Endothelial cell of umbilical vein (primary cell): ENCODE data around the gene ZBTB7B. TPM values are rescaled to one million over a fixed set of nuclear protein-coding genes. Genes with fewer than 3 reads are reported as not detected.

Experiments
- BruUV-seq: library from RNA; stranded (reverse); fragments of 400-500 nt; replicated peaks from 2 replicates; lab custom pipeline; 2021; lab: Mats Ljungman, UMichigan
- CTCF ChIA-PET: fragments of 300-600, 350-600 bp; sonication (Branson Sonifier 250); formaldehyde crosslinking; loops from one replicate; lab custom pipeline; 2021; ENCODE audit warnings: antibody characterized with exemption, inconsistent platforms; lab: Charles Lee
- POLR2A ChIA-PET: fragments of 300-600, 350-600 bp; sonication (Branson Sonifier 250); formaldehyde crosslinking; loops from one replicate; lab custom pipeline; 2021; ENCODE audit warnings: antibody characterized with exemption, inconsistent platforms; lab: Charles Lee
- DNase-seq: peaks from one replicate; pipeline ENCODE4 v3.0.0-alpha.2; 2011; ENCODE audit warnings: low read depth, low spot score
- FAIRE-seq: peaks from 2 replicates; lab custom pipeline; 2011; peaks lifted over from hg19 to GRCh38; lab: Jason Lieb, UNC
- H2AFZ ChIP-seq: 2 replicates; pipeline ENCODE4 v1.6.0; 2012; ENCODE audit warnings: low read depth, low read length, control low read depth, inconsistent platforms
- H3K27ac ChIP-seq: 2 replicates; pipeline ENCODE4 v1.5.1; 2011; ENCODE audit warnings: low read depth, mild to moderate bottlenecking, control low read depth, low read length, moderate library complexity; ENCODE audit not compliant: insufficient read depth
- H3K27me3 ChIP-seq, 2 experiments: 2 replicates each; pipeline versions ENCODE4 v1.6.0 to v1.6.1; 2011; ENCODE audit warnings: low read length in 2 of 2, mixed read lengths in 1 of 2; ENCODE audit not compliant: control insufficient read depth in 2 of 2, insufficient read depth in 2 of 2
- H3K36me3 ChIP-seq, 2 experiments: 2 replicates in 1 of 2; 3 replicates in 1 of 2; pipeline ENCODE4 v1.5.1; 2011; ENCODE audit warnings: low read length in 2 of 2, mild to moderate bottlenecking in 1 of 2, moderate library complexity in 1 of 2; ENCODE audit not compliant: control insufficient read depth in 2 of 2, insufficient read depth in 2 of 2; ENCODE audit errors: extremely low read depth in 1 of 2
- H3K4me1 ChIP-seq: 3 replicates; pipeline ENCODE4 v1.5.1; 2011; ENCODE audit warnings: mild to moderate bottlenecking, low read length; ENCODE audit not compliant: control insufficient read depth, insufficient read depth; ENCODE audit errors: extremely low read depth
- H3K4me2 ChIP-seq: 2 replicates; pipeline ENCODE4 v1.6.1; 2011; ENCODE audit warnings: low read length, control low read depth, mixed read lengths; ENCODE audit not compliant: insufficient read depth
- H3K4me3 ChIP-seq, 3 experiments: fragments of 200-600 bp in 1 of 3; sonication (generic), shearing (Covaris generic) in 1 of 3; replicated peaks in 1 of 3; 2 replicates each; pipeline ENCODE4 v1.5.1; 2011 to 2016; ENCODE audit warnings: control low read depth in 3 of 3, low read length in 3 of 3, mild to moderate bottlenecking in 2 of 3, inconsistent platforms in 1 of 3, low read depth in 1 of 3, moderate library complexity in 1 of 3; ENCODE audit not compliant: insufficient read depth in 1 of 3
- H3K79me2 ChIP-seq: 2 replicates; pipeline ENCODE4 v1.6.0; 2012; ENCODE audit warnings: low read length, inconsistent platforms; ENCODE audit not compliant: control insufficient read depth, insufficient read depth
- H3K9ac ChIP-seq: replicated peaks from 2 replicates; pipeline ENCODE3; 2011; ENCODE audit warnings: low read length, control low read depth; ENCODE audit not compliant: insufficient read depth; ENCODE audit errors: extremely low read depth
- H3K9me1 ChIP-seq: replicated peaks from 3 replicates; pipeline ENCODE4 v1.6.0; 2011; ENCODE audit warnings: mild to moderate bottlenecking, low read length; ENCODE audit not compliant: control insufficient read depth, insufficient read depth; ENCODE audit errors: extremely low read depth
- H3K9me3 ChIP-seq: replicated peaks from 2 replicates; pipeline ENCODE4 v1.5.1; 2012; ENCODE audit warnings: low read length, inconsistent platforms; ENCODE audit not compliant: control insufficient read depth, insufficient read depth
- H4K20me1 ChIP-seq: replicated peaks from 2 replicates; pipeline ENCODE3; 2011; ENCODE audit warnings: mild to moderate bottlenecking, low read length; ENCODE audit not compliant: control insufficient read depth, insufficient read depth; ENCODE audit errors: extremely low read depth
- EZH2 ChIP-seq: IDR thresholded peaks from 2 replicates; pipeline ENCODE4 v1.6.1; 2012; ENCODE audit warnings: borderline replicate concordance, low read depth, mild to moderate bottlenecking, moderate library complexity, low read length, inconsistent platforms; ENCODE audit not compliant: severe bottlenecking
- FOS ChIP-seq: IDR thresholded peaks from 2 replicates; pipeline ENCODE4 v1.6.1; 2011; ENCODE audit warnings: mild to moderate bottlenecking, low read length, moderate library complexity, borderline replicate concordance; ENCODE audit not compliant: insufficient read depth
- GATA2 ChIP-seq: IDR thresholded peaks from 2 replicates; pipeline ENCODE4 v1.7.0; 2011; ENCODE audit warnings: low read depth, mild to moderate bottlenecking, moderate library complexity, mixed read lengths, low read length; ENCODE audit not compliant: insufficient read length, insufficient read depth
- JUN ChIP-seq: IDR thresholded peaks from 2 replicates; pipeline ENCODE4 v1.6.1; 2011; ENCODE audit warnings: borderline replicate concordance, low read depth; ENCODE audit not compliant: insufficient read length, insufficient read depth
- MAX ChIP-seq: IDR thresholded peaks from 2 replicates; pipeline ENCODE4 v1.6.1; 2011; ENCODE audit not compliant: insufficient read depth, insufficient read length
- MYC ChIP-seq: IDR thresholded peaks from one replicate; pipeline ENCODE4 v1.6.1; 2011; ENCODE audit warnings: mild to moderate bottlenecking, low read depth, low read length
- POLR2A ChIP-seq: IDR thresholded peaks from 2 replicates; pipeline ENCODE4 v1.6.1; 2012; ENCODE audit warnings: low read depth, mild to moderate bottlenecking, control low read depth, low read length
- POLR2AphosphoS5 ChIP-seq: IDR thresholded peaks from 2 replicates; pipeline ENCODE4 v1.6.1; 2012; ENCODE audit warnings: low read depth, mild to moderate bottlenecking, control low read depth, low read length, moderate library complexity; ENCODE audit not compliant: insufficient read depth
- dilution Hi-C: fragments of 300-500 bp; cut with MboI; formaldehyde crosslinking; loops from one replicate; pipeline ENCODE4 v1.15.0; 2019; ENCODE audit warnings: low sequenced_read_pairs; ENCODE audit not compliant: extremely low pct_ligation_motif_present
- intact Hi-C: fragments of 100-400 bp; cut with micrococcal nuclease; formaldehyde crosslinking; loops from one replicate; pipeline ENCODE4 v1.10.0; 2022
- polyA plus RNA-seq, 4 experiments: library from polyadenylated mRNA; depleted of rRNA in 3 of 4; stranded (reverse) in 3 of 4; unstranded in 1 of 4; fragments of >200 nt; gene quantifications; 2 replicates each; pipeline versions ENCODE4 v1.2.1 to v1.2.3, GENCODE V29; 2011 to 2012; ENCODE audit warnings: missing spikeins in 1 of 4
- total RNA-seq: library from RNA; stranded (reverse); gene quantifications from 2 replicates; pipeline ENCODE4 v1.2.3, GENCODE V29; 2021
- TF ChIP-seq, protein P1 (sequence below), 2 donors: IDR thresholded peaks; 1 replicate in 1 of 2; 2 replicates in 1 of 2; pipeline ENCODE4 v1.5.1; 2011; ENCODE audit warnings: low read length in 2 of 2, mild to moderate bottlenecking in 2 of 2, moderate library complexity in 2 of 2, control low read depth in 1 of 2, inconsistent platforms in 1 of 2, low read depth in 1 of 2; ENCODE audit not compliant: insufficient read depth in 1 of 2; ENCODE audit errors: extremely low read depth in 1 of 2

ZBTB7B gene
- total and polyA plus RNA-seq, 2 donors (not counting 3 experiments of a cell fraction or from before 2014, with no cell fraction given): 20.0 to 26.2 TPM

DNA sequence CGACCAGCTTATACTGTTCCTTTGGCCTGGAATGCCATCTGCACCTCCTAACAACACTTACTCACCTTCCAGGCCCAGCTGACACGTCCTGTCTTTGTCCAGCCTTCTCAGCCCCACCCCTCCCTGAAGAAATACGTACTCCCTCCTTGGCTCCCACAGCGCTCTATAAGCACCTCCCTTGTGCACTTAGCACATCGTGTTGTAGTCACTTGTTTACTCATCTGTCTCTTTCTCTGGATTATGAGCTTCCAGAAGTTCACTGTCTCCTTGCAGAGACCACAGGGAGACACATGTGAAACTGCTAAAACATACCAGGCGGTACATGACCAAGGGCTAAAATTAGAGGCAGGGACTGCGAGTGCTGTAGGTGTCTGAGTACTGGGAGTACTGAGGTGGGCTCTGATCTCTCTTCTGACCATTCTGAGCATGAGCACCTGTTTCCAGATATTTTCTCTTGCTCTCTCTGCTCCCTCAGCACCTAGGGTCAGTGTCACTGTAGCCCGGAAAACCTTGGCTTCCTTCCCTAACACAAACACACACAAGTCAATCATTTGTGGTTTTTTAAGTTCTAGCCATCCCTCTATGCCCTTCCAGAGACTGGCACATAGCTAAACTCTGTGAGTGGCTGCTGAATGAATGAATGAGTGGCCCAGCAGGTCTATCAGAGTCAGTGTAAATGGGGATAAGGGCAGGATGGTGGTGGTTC is 36.2 kb downstream of the ZBTB7B start:
- peaks cover 0 to 5% of the 10 kb centered on the region in 2 experiments for H3K27me3 ChIP-seq
- no peaks in the 10 kb centered on the region for H3K79me2 ChIP-seq
- dilution Hi-C loops (no loop called here), intact Hi-C loops (no loop called here)
- H3K36me3 ChIP-seq: no peaks in the 10 kb centered on the region
- CTCF ChIA-PET: interaction anchor here (1.1 to 3.2 kb wide), 3 partner anchors 12 to 25 kb away, joined by 4 to 20 read pairs (median 6); partner anchors contain the start of gene ADAM15
- no peak overlapping the region for H3K4me2 ChIP-seq
- peak; percentile 24 for FAIRE-seq
- no TSS peak for BruUV-seq
- H3K9me1 ChIP-seq: no peaks in the 10 kb centered on the region
- TF ChIP-seq MYC (no peak), FOS (no peak), GATA2 (no peak), MAX (no peak), POLR2A (no peak), JUN (no peak), POLR2AphosphoS5 (no peak), EZH2 (no peak)
- TF ChIP-seq, protein P1, sequence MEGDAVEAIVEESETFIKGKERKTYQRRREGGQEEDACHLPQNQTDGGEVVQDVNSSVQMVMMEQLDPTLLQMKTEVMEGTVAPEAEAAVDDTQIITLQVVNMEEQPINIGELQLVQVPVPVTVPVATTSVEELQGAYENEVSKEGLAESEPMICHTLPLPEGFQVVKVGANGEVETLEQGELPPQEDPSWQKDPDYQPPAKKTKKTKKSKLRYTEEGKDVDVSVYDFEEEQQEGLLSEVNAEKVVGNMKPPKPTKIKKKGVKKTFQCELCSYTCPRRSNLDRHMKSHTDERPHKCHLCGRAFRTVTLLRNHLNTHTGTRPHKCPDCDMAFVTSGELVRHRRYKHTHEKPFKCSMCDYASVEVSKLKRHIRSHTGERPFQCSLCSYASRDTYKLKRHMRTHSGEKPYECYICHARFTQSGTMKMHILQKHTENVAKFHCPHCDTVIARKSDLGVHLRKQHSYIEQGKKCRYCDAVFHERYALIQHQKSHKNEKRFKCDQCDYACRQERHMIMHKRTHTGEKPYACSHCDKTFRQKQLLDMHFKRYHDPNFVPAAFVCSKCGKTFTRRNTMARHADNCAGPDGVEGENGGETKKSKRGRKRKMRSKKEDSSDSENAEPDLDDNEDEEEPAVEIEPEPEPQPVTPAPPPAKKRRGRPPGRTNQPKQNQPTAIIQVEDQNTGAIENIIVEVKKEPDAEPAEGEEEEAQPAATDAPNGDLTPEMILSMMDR (IDR thresholded peaks at IDR 0.05; ENCODE audit: extremely low read depth in 1 of 2, insufficient read depth in 1 of 2, low read depth in 1 of 2, low read length in 2 of 2): no peak
- no peak overlapping the region for H3K9ac ChIP-seq
- no peak for DNase-seq
- POLR2A ChIA-PET: no interaction called here
- no peak overlapping the region for H3K27ac ChIP-seq
- no peaks in the 10 kb centered on the region for H4K20me1 ChIP-seq
- H3K4me1 ChIP-seq: peaks cover 4% of the 10 kb centered on the region
- no peak overlapping the region for H3K4me3 ChIP-seq
- H2AFZ ChIP-seq: no peak overlapping the region
- no peaks in the 10 kb centered on the region for H3K9me3 ChIP-seq
